Stimulated activated CD4-positive, alpha-beta T cell treated with anti-CD3 and anti-CD28 coated beads, Interleukin-15, amount 100 ng/mL, for 24 hours (primary cell): ENCODE data around the gene ATAD3B.
"Not testable (repeated sequence)": the region's sequence is repeated elsewhere in the genome, so short reads cannot be mapped to it uniquely, and the experiment has no call there.

Experiments
- DNase-seq: peaks from one replicate; pipeline ENCODE4 v3.0.0-alpha.2; 2020

The ATAD3B gene

GRCh38 chr1:1471389-1472052 lies at the start of gene ATAD3B:
Gene ATAD3B (plus strand): TSS chr1:1471765. CDS start chr1:1471885, 120 bp downstream.
- DNase-seq: peak; percentile 98

DNA sequence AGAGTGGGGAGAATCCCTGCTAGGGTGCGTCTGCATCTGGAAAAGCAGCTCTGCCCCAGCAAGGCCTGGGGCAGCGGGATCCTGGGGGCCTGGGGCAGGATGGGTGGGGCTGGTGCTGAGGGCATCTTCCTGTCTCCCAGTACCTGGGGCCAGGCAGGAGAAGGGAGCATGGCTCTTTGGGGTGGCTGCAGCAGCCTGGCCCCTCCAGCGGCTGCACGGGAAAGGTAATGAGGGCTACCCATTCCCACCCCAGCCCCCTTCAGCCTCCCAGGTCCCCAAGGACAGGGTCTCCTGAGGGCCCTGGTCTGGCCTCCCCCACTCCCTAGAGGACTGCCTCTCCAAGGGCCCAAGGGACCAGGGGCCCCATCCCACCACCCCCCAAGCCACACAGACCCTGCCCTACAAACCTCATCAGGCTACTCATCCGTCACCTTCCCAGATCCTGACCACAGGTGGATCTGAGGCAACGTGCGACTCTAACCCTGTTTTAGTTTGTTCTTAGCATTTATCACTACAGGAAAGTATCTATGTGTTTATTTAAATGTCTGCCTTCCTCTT lies 49.6 kb upstream of the ATAD3B start:
- DNase-seq: no peak

DNA sequence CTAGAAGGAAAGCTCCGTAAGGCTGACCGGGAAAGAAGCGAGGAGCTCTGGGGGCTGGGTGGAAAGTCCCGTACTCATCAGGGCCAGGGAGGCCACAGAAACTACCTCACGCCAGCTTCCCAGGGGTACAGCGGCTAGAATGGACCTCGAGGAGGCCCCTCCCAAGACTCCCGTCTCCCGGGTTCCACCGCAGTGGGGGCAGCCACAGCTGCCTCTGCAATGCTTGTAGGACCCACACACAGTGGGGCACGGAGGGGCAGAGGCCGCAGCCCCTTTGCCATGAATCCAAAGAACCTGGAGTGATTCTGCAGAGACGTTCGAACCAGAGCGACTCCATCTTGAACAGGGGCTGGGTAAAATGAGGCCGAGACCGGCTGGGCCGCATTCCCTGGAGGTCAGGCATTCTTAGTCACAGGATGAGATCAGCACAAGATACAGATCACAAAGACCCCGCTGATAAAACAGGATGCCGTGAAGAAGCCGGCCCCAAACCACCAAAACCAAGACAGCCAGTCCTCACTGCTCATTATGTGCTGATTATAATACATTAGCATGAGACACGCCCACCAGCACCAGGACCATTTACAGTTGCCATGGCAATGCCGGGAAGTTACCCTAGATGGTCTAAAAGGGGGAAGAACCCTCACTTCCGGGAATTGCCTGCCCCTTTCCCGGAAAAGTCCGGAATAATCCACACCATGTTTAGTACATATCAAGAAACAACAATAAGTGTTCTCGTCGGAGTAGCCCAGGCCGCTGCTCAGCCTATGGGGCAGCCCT lies 48.9 kb upstream of the ATAD3B start:
- no peak for DNase-seq

DNA sequence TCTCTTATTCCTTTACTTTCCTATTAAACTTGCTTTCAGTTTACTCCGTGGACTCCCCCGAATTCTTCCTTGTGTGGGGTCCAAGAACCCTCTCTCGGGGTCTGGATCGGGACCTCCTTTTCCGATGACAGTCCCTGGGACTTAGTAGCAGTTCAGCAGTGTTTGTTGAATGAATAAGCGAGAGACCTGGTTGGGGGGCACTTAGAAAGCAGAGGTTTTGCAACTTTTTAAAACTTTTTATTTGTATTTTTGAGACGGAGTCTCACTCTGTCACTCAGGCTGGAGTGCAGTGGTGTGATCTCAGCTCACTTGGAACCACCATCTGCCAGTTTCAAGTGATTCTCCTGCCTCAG lies 48.3 kb upstream of the ATAD3B start:
- DNase-seq: no peak

DNA sequence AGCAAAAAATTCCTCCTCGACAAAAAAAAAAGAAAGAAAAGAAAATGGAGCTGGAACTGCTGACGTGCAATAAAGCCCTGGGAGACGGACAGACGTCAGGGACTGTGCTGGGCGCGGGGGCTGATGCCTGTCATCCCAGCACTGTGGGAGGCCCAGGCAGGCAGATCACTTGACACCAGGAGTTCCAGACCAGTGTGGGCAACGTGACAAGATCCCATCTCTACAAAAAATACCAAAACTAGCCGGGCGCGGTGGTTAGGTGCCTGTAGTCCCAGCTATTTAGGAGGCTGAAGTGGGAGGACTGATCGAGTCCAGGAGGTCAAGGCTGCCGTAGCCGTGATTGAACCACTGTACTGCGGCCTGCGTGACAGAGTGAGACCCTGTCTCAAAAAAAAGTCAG lies 46.9 kb upstream of the ATAD3B start:
- no peak for DNase-seq

DNA sequence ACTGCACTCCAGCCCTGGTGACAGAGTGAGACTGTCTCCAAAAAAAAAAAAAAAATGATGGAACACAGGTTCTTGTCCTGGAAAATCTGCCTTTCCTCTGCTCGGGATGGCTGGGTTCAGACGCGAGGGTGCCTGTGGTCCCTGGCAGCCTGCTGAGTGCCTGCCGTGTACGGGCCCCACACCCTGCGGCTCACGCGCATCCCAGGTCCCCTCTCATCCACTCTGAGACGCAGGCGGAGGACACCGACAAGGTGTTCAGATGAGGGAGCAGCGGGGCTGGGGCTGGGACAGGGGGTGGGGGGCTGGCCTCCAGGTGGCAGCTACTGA lies 46.2 kb upstream of the ATAD3B start:
- DNase-seq: no peak

DNA sequence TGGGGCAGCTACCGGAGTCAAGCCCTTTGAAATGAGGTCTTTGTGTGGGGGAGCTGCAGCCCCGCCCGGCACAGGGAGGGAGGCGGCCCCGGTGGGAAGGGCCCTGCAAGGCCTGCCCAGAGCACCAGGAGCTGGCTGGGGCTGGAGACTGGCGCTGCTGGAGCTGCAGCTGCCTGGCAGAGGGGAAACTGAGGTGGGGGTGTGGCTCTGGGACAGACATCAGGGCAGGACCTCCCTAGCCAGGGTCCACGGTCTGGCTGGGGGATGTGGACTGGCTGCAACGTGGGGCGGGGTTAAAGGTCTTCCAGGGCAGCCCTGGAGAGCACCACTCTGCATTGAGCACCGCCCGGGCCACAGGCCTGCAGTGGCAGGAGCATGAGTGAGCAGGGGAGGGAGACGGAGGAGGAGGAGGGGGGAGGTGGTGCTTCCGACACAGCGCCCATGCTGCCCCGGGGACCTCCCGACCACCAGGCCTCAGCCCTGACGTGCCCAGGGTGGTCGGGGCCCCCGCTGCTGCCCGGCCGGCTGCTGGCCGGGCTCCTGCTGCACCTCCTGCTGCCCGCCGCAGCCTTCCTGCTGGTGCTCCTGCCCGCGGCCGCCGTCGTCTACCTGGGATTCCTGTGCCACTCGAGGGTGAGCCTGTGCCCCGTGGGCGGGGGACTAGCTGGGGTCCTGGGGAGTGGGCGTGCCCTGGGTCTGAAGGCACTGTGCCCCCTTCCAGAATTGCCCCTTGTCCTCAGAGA lies 45.6 kb upstream of the ATAD3B start:
- DNase-seq: no peak

GRCh38 chr1:1426496-1427105 lies 45.0 kb upstream of the ATAD3B start:
- no peak for DNase-seq

GRCh38 chr1:1427106-1427819 lies 44.3 kb upstream of the ATAD3B start:
- no peak for DNase-seq

DNA sequence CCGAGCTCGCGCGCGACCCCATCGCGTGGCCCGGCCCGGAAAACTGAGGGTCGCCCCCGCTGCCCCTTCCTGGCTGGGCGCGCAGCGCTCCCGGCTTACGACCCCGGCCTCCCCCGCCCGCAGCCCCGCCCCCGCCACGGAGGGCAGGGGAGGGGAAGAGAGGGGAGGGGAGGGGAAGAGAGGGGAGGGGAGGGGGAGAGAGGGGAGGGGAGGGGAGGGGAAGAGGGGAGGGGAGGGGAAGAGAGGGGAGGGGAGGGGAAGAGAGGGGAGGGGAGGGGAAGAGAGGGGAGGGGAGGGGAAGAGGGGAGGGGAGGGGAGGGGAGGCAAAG lies 43.8 kb upstream of the ATAD3B start:
- no peak for DNase-seq

- no peak for DNase-seq
These were observed 43.4 kb upstream of the ATAD3B start for GRCh38 chr1:1428174-1428573.

DNA sequence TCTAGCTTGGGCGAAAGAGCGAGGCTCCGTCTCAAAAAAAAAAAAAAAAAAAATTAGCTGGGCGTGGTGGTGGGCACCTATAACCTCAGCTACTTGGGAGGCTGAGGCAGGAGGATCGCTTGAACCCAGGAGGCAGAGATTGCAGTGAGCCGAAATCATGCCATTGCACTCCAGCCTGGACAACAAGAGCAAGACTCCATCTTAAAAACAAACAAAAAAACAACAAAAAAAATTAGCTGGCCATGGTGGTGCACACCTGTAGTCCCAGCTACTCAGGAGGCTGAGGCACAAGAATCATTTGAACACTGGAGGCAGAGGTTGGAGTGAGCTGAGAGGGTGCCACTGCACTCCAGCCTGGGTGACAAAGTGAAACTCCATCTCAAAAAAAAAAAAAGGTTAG lies 42.6 kb upstream of the ATAD3B start:
- DNase-seq: not testable (repeated sequence)

GRCh38 chr1:1429671-1430073 lies 41.9 kb upstream of the ATAD3B start:
- no peak for DNase-seq

DNA sequence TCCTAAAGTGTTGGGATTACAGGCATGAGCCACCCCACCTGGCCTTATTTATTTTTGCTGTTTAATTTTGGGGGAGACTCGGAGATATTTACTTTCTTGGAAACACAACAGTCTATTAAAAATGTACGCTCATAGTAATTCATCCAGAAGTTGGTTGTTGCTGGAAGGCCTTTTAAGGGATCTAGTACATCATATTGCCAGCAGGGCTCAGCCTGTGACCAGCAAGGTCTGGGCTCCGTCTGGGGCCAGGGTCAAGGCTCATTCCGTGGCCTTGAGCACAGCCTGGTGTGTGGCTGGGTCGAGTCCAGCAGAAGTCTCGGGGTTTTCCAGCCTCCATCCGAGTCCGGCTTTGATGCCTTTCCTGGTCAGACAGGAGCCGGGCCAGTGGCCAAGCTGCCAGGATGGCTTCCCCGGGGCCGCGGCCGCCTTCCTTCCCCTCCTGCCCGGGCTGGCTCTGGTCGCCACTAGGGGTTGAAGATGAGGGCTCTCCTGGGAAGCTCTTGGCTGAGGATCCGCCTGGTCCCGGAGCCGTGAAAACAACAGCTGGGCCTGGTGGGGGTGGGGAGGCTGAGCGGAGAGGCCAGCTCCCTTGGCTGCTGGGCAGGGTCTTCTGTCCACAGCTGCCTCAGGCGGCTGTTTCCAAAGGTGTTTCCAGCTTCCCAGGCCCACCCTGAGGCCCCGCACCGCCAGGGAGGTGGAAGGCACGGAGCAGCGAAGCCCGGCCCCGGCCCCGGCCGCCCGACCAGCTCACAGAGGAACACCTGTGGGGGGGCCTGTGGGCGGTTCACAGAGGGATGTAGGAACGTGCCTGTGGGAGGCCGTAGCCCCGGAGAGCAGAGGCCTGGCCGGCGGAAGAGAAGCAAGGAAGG lies 41.2 kb upstream of the ATAD3B start:
- DNase-seq: no peak

DNA sequence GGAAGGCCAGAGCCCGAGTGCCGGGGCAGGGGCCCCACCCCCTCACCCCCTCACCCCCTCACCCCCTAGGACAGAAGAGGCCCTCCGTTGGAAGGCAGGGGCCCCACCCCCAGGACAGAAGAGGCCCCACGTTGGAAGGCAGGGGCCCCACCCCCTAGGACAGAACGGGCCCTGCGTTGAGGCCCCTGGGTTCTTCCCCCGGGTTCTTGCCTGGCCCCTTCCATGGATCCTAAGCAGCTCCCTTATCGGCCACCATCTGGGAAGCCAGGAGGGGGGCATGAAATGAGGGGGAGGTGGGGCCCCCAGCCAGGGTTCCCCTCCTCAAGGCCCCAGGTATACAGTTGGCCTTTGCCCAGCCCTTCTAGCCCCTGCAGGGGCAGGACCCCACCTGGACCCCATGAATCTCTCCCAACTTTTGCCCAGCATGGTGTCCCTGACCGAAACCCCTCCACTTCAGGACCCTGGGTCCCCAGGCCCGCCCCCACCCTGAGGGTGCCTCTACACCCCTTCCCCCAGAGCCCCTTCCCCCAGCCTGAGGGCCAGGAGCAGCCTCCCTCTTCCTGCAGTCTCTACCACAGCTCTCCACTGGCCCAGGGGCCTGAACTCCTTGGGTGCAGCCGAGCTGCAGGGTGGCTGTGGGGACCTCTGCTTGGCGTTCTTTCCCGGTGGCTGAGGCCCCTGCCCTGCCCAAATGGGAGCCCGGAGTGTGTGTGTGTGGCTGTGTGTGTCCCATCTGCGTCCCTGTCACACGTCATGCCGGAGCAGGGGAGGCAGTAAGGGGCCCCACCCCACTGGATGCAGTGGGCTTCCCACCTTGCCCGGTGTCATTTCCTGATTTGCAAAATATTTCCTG lies 40.3 kb upstream of the ATAD3B start:
- DNase-seq: no peak

- no peak for DNase-seq
These were observed 39.7 kb upstream of the ATAD3B start for GRCh38 chr1:1431845-1432273.

DNA sequence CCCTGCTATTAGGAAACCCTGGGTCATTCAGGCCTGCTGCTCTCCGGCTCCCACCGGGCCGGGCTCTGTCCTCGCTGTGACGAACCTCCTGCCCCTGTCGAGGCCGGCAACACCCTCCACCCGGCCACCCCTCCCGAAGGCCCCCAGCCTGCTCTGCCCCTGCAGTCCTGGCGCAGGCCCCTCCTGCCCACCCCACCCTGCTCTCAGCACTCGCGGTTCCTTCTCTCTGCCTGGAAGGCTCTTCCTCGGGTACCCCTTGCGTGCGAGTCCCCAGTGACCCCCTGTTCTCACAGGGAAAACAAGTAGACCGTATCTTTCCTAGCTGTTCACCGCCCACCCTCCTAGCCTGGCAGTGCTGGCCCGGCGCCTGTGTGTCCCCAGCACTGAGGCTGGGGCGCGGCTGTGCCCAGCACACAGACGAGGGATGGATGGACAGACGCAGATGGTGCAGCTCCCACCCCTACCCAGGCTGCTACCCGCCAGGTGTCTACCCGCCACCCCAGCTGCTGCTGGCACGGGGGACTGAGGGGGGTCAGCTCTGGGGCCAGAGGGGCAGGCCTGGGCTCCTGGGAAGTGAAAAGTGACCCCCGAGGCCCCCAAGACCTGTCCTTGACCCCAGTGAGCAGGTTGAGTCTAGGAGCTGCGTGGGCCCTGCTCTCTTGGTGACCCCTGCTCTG lies 39.2 kb upstream of the ATAD3B start:
- no peak for DNase-seq

- peak; percentile 35 for DNase-seq
These were observed 38.4 kb upstream of the ATAD3B start for GRCh38 chr1:1432951-1433803.

DNA sequence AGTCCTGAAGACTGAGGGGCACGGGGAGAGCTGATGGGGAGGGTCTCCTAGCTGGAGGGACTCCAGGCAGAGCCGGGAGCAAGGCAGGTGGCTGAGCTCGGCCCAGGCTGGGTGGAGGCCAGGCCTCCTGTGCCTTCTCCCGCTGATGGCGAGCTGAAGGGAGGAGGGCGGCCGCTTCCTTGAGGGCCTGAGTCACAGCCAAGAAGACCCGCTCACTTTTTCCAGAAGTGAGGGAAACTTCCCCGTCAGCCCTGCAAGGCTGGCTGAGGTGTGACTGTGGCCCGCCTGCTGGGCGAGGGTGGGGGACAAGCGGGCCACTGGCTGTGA lies 37.8 kb upstream of the ATAD3B start:
- DNase-seq: peak; percentile 83
